Naive thymus-derived CD4-positive, alpha-beta T cell (primary cell): ENCODE measurements around the gene TM2D3. TPM values are rescaled to one million over a fixed set of nuclear protein-coding genes. Genes with fewer than 3 reads are reported as not detected.

ENCODE experiments used
- ATAC-seq: fragments of 150-1000 bp; cut with Tn5 transposase; 2 replicates; pipeline ENCODE4 v1.10.0; 2021; ENCODE audit warnings: mild to moderate bottlenecking, moderate library complexity
- CTCF ChIA-PET: fragments of 350-600 bp; sonication (Branson Sonifier 250); formaldehyde crosslinking; loops from one replicate; lab custom pipeline; 2021; ENCODE audit warnings: antibody characterized with exemption; lab: Charles Lee
- POLR2A ChIA-PET: fragments of 350-600 bp; sonication (Branson Sonifier 250); formaldehyde crosslinking; loops from one replicate; lab custom pipeline; 2021; ENCODE audit warnings: antibody characterized with exemption, inconsistent platforms; lab: Charles Lee
- DNase-seq, 9 donors: peaks; one replicate each; pipeline versions ENCODE4 v3.0.0 to v3.0.0-alpha.2; 2020 to 2022; ENCODE audit warnings: mixed read lengths in 1 of 9
- H3K27ac ChIP-seq: one replicate; pipeline ENCODE4 v1.7.0; 2013; ENCODE audit warnings: mild to moderate bottlenecking, low read depth, low read length, moderate library complexity
- H3K27me3 ChIP-seq, 2 donors: one replicate each; pipeline ENCODE4 v1.7.0; 2013; ENCODE audit warnings: low read length in 2 of 2, mild to moderate bottlenecking in 2 of 2, moderate library complexity in 2 of 2; ENCODE audit not compliant: control insufficient read depth in 2 of 2, insufficient read depth in 2 of 2
- H3K36me3 ChIP-seq, 3 experiments: 1 replicate in 2 of 3; 2 replicates in 1 of 3; pipeline ENCODE4 v1.7.0; 2013; ENCODE audit warnings: low read length in 3 of 3, mild to moderate bottlenecking in 3 of 3, moderate library complexity in 1 of 3; ENCODE audit not compliant: insufficient read depth in 3 of 3, control insufficient read depth in 2 of 3
- H3K4me1 ChIP-seq, 2 donors: one replicate each; pipeline ENCODE4 v1.7.0; 2013; ENCODE audit warnings: low read length in 2 of 2, mild to moderate bottlenecking in 2 of 2, moderate library complexity in 1 of 2; ENCODE audit not compliant: control insufficient read depth in 2 of 2, insufficient read depth in 2 of 2
- H3K4me3 ChIP-seq: 2 replicates; pipeline ENCODE4 v1.7.0; 2013; ENCODE audit warnings: mild to moderate bottlenecking, low read length
- H3K9me3 ChIP-seq, 3 experiments: 1 replicate in 2 of 3; 2 replicates in 1 of 3; pipeline ENCODE4 v1.7.0; 2013; ENCODE audit warnings: low read length in 3 of 3; ENCODE audit not compliant: control insufficient read depth in 2 of 3
- H3K27ac Mint-ChIP-seq, 9 donors: one replicate each; pipeline ENCODE4 v1.8.0; 2020 to 2022; ENCODE audit warnings: mixed read lengths in 9 of 9, mild to moderate bottlenecking in 8 of 9, moderate library complexity in 5 of 9, inconsistent platforms in 2 of 9
- H3K27me3 Mint-ChIP-seq, 5 donors: one replicate each; pipeline ENCODE4 v1.8.0; 2021 to 2022; ENCODE audit warnings: mixed read lengths in 5 of 5, mild to moderate bottlenecking in 1 of 5
- H3K36me3 Mint-ChIP-seq, 5 donors: one replicate each; pipeline ENCODE4 v1.8.0; 2020 to 2022; ENCODE audit warnings: mixed read lengths in 5 of 5, mild to moderate bottlenecking in 3 of 5, inconsistent platforms in 1 of 5
- H3K4me1 Mint-ChIP-seq, 7 donors: one replicate each; pipeline ENCODE4 v1.8.0; 2020 to 2022; ENCODE audit warnings: mixed read lengths in 7 of 7, mild to moderate bottlenecking in 3 of 7, inconsistent platforms in 1 of 7
- H3K4me3 Mint-ChIP-seq, 10 donors: one replicate each; pipeline ENCODE4 v1.8.0; 2020 to 2022; ENCODE audit warnings: mild to moderate bottlenecking in 10 of 10, mixed read lengths in 10 of 10, moderate library complexity in 6 of 10, inconsistent platforms in 2 of 10
- H3K9me3 Mint-ChIP-seq, 11 donors: one replicate each; pipeline ENCODE4 v1.8.0; 2020 to 2022; ENCODE audit warnings: mixed read lengths in 11 of 11, mild to moderate bottlenecking in 4 of 11, inconsistent platforms in 1 of 11, moderate library complexity in 1 of 11
- intact Hi-C, 2 donors: fragments of 100-400 bp; cut with micrococcal nuclease; formaldehyde crosslinking; loops; one replicate each; pipeline ENCODE4 v1.15.1; 2023
- polyA plus RNA-seq, 2 donors: library from polyadenylated mRNA; unstranded; fragments of 300-500 nt; fragmentation: Illumina TruSeq; gene quantifications; one replicate each; pipeline ENCODE4 v1.2.3, GENCODE V29; 2021
- total RNA-seq, 6 experiments: library from RNA in 5 of 6; stranded (reverse) in 5 of 6; gene quantifications; 1 replicate in 5 of 6; 2 replicates in 1 of 6; pipeline ENCODE4 v1.2.3 and lab custom pipeline; 2021 to 2026

Gene TM2D3
- total and polyA plus RNA-seq, 7 experiments from 2014 or later, result 42.8 to 105 (median 81.9) TPM

DNA sequence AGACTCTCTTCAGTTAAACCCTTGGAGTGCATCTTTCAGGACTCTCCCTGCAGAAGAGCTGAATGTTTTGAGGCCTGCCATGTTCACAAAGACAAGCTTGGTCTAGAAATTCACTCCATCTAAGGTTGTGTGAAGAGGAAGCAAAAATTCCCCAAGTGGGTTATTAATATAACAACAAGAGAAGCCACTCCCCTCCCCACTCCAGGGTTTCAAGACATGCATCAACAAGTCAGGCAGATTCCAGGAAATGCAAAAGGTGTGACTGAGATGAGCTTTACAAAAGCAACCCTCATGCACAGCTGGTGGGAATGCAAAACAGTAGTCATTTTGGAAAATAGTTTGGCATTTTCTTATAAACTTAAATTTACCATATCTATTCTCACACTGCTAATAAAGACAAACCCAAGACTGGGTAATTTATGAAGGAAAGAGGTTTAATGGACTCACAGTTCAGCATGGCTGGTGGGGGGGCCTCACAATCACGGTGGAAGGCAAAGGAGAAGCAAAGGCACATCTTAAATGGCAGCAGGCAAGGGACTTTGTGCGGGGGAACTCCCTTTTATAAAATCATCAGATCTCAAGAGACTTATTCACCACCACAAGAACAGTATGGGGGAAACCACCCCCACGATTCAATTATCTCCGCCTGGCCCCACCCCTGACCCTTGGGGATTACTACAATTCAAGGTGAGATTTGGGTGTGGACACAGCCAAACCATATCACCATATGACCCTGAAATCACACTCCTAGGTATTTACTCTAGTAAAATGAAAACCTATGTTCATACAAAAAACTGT lies 40.8 kb upstream of the TM2D3 start:
- peaks cover 13 to 66% (median 33%) of the 10 kb centered on the region in 7 donors for H3K4me1 Mint-ChIP-seq
- DNase-seq (no peak), ATAC-seq (no peak)
- intact Hi-C loops, result no loop called here
- no peaks in the 10 kb centered on the region for H3K27me3 ChIP-seq
- no peak overlapping the region for H3K27ac ChIP-seq
- H3K4me3 Mint-ChIP-seq, result peak overlapping the region in 1 of 10 donors; percentile 73
- H3K27me3 Mint-ChIP-seq, result no peaks in the 10 kb centered on the region
- peaks cover 0 to 17% of the 10 kb centered on the region in 2 donors for H3K4me1 ChIP-seq
- peaks cover 18 to 60% (median 39%) of the 10 kb centered on the region in 5 donors for H3K36me3 Mint-ChIP-seq
- H3K27ac Mint-ChIP-seq, result peak overlapping the region in 3 of 9 donors; percentile 17 to 94 (median 32)
- H3K9me3 Mint-ChIP-seq, result peaks cover 0 to 4% (median 0%) of the 10 kb centered on the region in 11 donors
- ChIA-PET CTCF (no interaction called here), POLR2A (no interaction called here)
- peaks cover 0 to 33% (median 9%) of the 10 kb centered on the region in 3 experiments for H3K36me3 ChIP-seq
- no peak overlapping the region for H3K4me3 ChIP-seq
- H3K9me3 ChIP-seq, result no peaks in the 10 kb centered on the region

- ATAC-seq (no peak), DNase-seq (no peak)
- H3K27me3 Mint-ChIP-seq, result no peaks in the 10 kb centered on the region
- ChIA-PET POLR2A (no interaction called here), CTCF (no interaction called here)
- Histone ChIP-seq H3K4me1 (no peaks in the 10 kb centered on the region), H3K4me3 (no peak overlapping the region), H3K27ac (no peak overlapping the region), H3K27me3 (no peaks in the 10 kb centered on the region), H3K36me3 (peaks cover 7 to 42% (median 14%) of the 10 kb centered on the region in 3 experiments), H3K9me3 (no peaks in the 10 kb centered on the region)
- peaks cover 10 to 55% (median 24%) of the 10 kb centered on the region in 5 donors for H3K36me3 Mint-ChIP-seq
- peaks cover 2 to 42% (median 12%) of the 10 kb centered on the region in 7 donors for H3K4me1 Mint-ChIP-seq
- H3K9me3 Mint-ChIP-seq, result peaks cover 0 to 3% (median 0%) of the 10 kb centered on the region in 11 donors
- intact Hi-C loops, result loop anchor here in 1 of 2 donors (5.0 kb wide), 1 partner anchor 32 kb away; the partner anchor contains the start of gene TARS3
- peak overlapping the region in 1 of 10 donors; percentile 39 for H3K4me3 Mint-ChIP-seq
- H3K27ac Mint-ChIP-seq, result no peak overlapping the region
Measured at GRCh38 chr15:101689901-101690300, 37.7 kb upstream of the TM2D3 start.

DNA sequence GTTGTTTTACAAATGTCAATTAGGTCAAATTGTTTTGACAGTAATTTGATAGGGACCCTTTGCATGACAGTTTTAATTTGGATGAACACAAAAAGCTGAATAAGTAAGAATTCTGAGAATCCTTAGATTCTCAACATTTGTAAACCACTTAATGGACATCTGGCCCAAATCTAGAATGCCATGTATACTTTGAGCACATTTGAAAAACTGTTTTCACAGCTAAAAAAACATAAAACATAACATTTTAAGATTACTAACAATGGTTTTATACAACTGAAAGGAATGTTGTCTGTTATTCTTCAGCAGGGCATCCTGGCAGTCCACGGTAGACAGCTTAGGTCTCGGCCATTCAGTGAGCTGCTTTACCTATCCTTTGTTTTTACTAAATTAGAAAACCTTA lies 34.5 kb upstream of the TM2D3 start:
- intact Hi-C loops, result loop anchor here in 1 of 2 donors (5.0 kb wide), 1 partner anchor 36 kb away; the partner anchor contains the start of gene TARS3
- ATAC-seq (no peak), DNase-seq (no peak)
- Histone ChIP-seq H3K36me3 (peaks cover 11 to 38% (median 18%) of the 10 kb centered on the region in 3 experiments), H3K9me3 (no peaks in the 10 kb centered on the region), H3K27me3 (no peaks in the 10 kb centered on the region), H3K4me1 (no peaks in the 10 kb centered on the region), H3K4me3 (no peak overlapping the region), H3K27ac (no peak overlapping the region)
- CTCF ChIA-PET, result no interaction called here
- peaks cover 0 to 21% (median 0%) of the 10 kb centered on the region in 7 donors for H3K4me1 Mint-ChIP-seq
- peaks cover 7 to 57% (median 31%) of the 10 kb centered on the region in 5 donors for H3K36me3 Mint-ChIP-seq
- H3K9me3 Mint-ChIP-seq, result peaks cover 0 to 3% (median 0%) of the 10 kb centered on the region in 11 donors
- peak overlapping the region in 1 of 9 donors; percentile 10 for H3K27ac Mint-ChIP-seq
- H3K27me3 Mint-ChIP-seq, result no peaks in the 10 kb centered on the region
- H3K4me3 Mint-ChIP-seq, result no peak overlapping the region
- POLR2A ChIA-PET, result no interaction called here

- intact Hi-C loops, result loop anchor here in 1 of 2 donors (5.0 kb wide), 1 partner anchor 37 kb away; the partner anchor contains the start of gene TARS3
- Histone ChIP-seq H3K27me3 (no peaks in the 10 kb centered on the region), H3K4me1 (no peaks in the 10 kb centered on the region), H3K36me3 (peaks cover 11 to 42% (median 18%) of the 10 kb centered on the region in 3 experiments), H3K9me3 (no peaks in the 10 kb centered on the region), H3K27ac (no peak overlapping the region), H3K4me3 (no peak overlapping the region)
- DNase-seq, result no peak
- ChIA-PET POLR2A (no interaction called here), CTCF (interaction anchor here (1.1 kb wide), 1 partner anchor 43 kb away, joined by 3 read pairs; no protein-coding TSS in a partner anchor)
- Mint-ChIP-seq H3K9me3 (peaks cover 0 to 3% (median 0%) of the 10 kb centered on the region in 11 donors), H3K27ac (no peak overlapping the region), H3K36me3 (peaks cover 9 to 64% (median 42%) of the 10 kb centered on the region in 5 donors), H3K4me3 (no peak overlapping the region), H3K4me1 (peaks cover 0 to 12% (median 0%) of the 10 kb centered on the region in 7 donors), H3K27me3 (no peaks in the 10 kb centered on the region)
- no peak for ATAC-seq
Measured at GRCh38 chr15:101684877-101685276, 32.7 kb upstream of the TM2D3 start.

DNA sequence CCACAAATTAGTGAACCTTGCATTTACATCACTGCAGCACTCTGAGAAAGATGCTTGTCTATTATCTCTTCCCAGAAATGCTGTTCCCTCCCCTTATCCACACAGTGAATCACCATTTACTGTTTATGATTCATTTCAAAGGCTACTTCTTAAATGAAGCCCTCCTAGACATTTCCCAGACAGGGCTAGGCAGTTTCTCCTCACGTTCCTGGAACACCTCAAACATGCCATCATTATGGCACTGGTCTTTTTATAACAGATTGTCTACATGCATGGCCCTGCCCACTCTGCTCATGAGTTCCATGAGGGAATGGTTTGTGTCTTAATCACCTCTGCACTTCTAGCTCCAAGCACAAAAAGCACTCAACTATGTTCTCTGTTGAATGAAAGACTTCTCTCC lies 32.2 kb upstream of the TM2D3 start:
- H3K4me1 ChIP-seq, result no peaks in the 10 kb centered on the region
- Mint-ChIP-seq H3K4me3 (no peak overlapping the region), H3K9me3 (peaks cover 0 to 2% (median 0%) of the 10 kb centered on the region in 11 donors), H3K36me3 (peaks cover 11 to 67% (median 47%) of the 10 kb centered on the region in 5 donors), H3K27ac (peak overlapping the region in 2 of 9 donors; percentile 40 to 62), H3K27me3 (no peaks in the 10 kb centered on the region), H3K4me1 (peaks cover 0 to 8% (median 0%) of the 10 kb centered on the region in 7 donors)
- CTCF ChIA-PET, result interaction anchor here (1.1 kb wide), 1 partner anchor 43 kb away, joined by 3 read pairs; no protein-coding TSS in a partner anchor
- H3K27me3 ChIP-seq, result no peaks in the 10 kb centered on the region
- intact Hi-C loops, result no loop called here
- H3K36me3 ChIP-seq, result peaks cover 11 to 44% (median 18%) of the 10 kb centered on the region in 3 experiments
- no peak overlapping the region for H3K27ac ChIP-seq
- H3K4me3 ChIP-seq, result no peak overlapping the region
- H3K9me3 ChIP-seq, result no peaks in the 10 kb centered on the region
- no peak for ATAC-seq
- DNase-seq, result no peak
- POLR2A ChIA-PET, result no interaction called here

DNA sequence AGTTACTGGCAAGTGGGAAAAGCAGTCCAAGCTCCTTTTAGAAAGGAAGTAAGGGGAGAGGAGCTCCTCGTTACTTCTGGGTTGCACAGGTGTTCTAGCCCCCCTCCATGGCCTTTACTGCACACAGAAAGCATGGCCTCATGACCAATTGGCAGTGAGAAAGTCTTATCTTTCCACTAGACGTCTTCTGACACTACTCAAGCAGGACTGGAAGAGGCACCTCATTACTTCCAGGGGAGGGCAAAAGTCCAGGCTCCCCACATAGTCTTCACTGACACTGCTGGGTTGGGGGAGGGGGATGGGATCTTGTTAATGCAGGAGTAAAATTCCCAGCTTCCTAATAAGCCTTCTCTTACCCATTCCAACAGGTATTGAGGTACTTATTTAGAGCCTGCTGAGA lies 27.6 kb upstream of the TM2D3 start:
- H3K9me3 ChIP-seq, result no peaks in the 10 kb centered on the region
- H3K36me3 ChIP-seq, result peaks cover 9 to 47% (median 17%) of the 10 kb centered on the region in 3 experiments
- Mint-ChIP-seq H3K9me3 (peaks cover 0 to 1% (median 0%) of the 10 kb centered on the region in 11 donors), H3K27me3 (no peaks in the 10 kb centered on the region), H3K36me3 (peaks cover 15 to 82% (median 53%) of the 10 kb centered on the region in 5 donors), H3K4me1 (peaks cover 0 to 15% (median 0%) of the 10 kb centered on the region in 7 donors), H3K27ac (peak overlapping the region in 4 of 9 donors; percentile 6 to 80 (median 24)), H3K4me3 (no peak overlapping the region)
- POLR2A ChIA-PET, result no interaction called here
- no peak for ATAC-seq
- H3K27ac ChIP-seq, result no peak overlapping the region
- no peaks in the 10 kb centered on the region for H3K27me3 ChIP-seq
- no peak for DNase-seq
- CTCF ChIA-PET, result interaction anchor here (1.1 kb wide), 1 partner anchor 38 kb away, joined by 3 read pairs; no protein-coding TSS in a partner anchor
- intact Hi-C loops, result no loop called here
- no peak overlapping the region for H3K4me3 ChIP-seq
- H3K4me1 ChIP-seq, result peaks cover 0 to 2% of the 10 kb centered on the region in 2 donors
